Measurements from ENCODE around the gene THSD7A.

THSD7A gene

GRCh38 chr7:11584406-11585031 lies 247.5 kb downstream of the THSD7A start:
- no peak overlapping the region for H3K4me3 ChIP-seq (replicated peaks; ENCODE audit: low read depth, low read length)
- TF ChIP-seq CTCF (IDR thresholded peaks at IDR 0.05; ENCODE audit: insufficient read depth, low read length, poor library complexity, severe bottlenecking) = no peak
- DNase-seq (ENCODE audit: extremely low read depth, insufficient read length) = no peak
- no peaks in the 10 kb centered on the region for H3K27me3 ChIP-seq (replicated peaks; ENCODE audit: control insufficient read depth, insufficient read depth, low read length)
- no peaks in the 10 kb centered on the region for H3K36me3 ChIP-seq (ENCODE audit: control insufficient read depth, insufficient read depth, low read length)

GRCh38 chr7:11579141-11579540 lies 252.9 kb downstream of the THSD7A start:
- no peak for TF ChIP-seq CTCF (IDR thresholded peaks at IDR 0.05; ENCODE audit: insufficient read depth, low read length, poor library complexity, severe bottlenecking)
- Histone ChIP-seq H3K36me3 (ENCODE audit: control insufficient read depth, insufficient read depth, low read length) (no peaks in the 10 kb centered on the region), H3K4me3 (replicated peaks; ENCODE audit: low read depth, low read length) (no peak overlapping the region), H3K27me3 (replicated peaks; ENCODE audit: control insufficient read depth, insufficient read depth, low read length) (no peaks in the 10 kb centered on the region)
- no peak for DNase-seq (ENCODE audit: extremely low read depth, insufficient read length)

GRCh38 chr7:11576310-11576709 lies 255.7 kb downstream of the THSD7A start:
- no peak for TF ChIP-seq CTCF (IDR thresholded peaks at IDR 0.05; ENCODE audit: insufficient read depth, low read length, poor library complexity, severe bottlenecking)
- no peak overlapping the region for H3K4me3 ChIP-seq (replicated peaks; ENCODE audit: low read depth, low read length)
- no peak for DNase-seq (ENCODE audit: extremely low read depth, insufficient read length)
- no peaks in the 10 kb centered on the region for H3K36me3 ChIP-seq (ENCODE audit: control insufficient read depth, insufficient read depth, low read length)
- H3K27me3 ChIP-seq (replicated peaks; ENCODE audit: control insufficient read depth, insufficient read depth, low read length) = no peaks in the 10 kb centered on the region

GRCh38 chr7:11573128-11573750 lies 258.8 kb downstream of the THSD7A start:
- no peak for DNase-seq (ENCODE audit: extremely low read depth, insufficient read length)
- no peaks in the 10 kb centered on the region for H3K36me3 ChIP-seq (ENCODE audit: control insufficient read depth, insufficient read depth, low read length)
- no peak for TF ChIP-seq CTCF (IDR thresholded peaks at IDR 0.05; ENCODE audit: insufficient read depth, low read length, poor library complexity, severe bottlenecking)
- H3K27me3 ChIP-seq (replicated peaks; ENCODE audit: control insufficient read depth, insufficient read depth, low read length) = no peaks in the 10 kb centered on the region
- no peak overlapping the region for H3K4me3 ChIP-seq (replicated peaks; ENCODE audit: low read depth, low read length)

GRCh38 chr7:11570922-11571550 lies 261.0 kb downstream of the THSD7A start:
- no peak for DNase-seq (ENCODE audit: extremely low read depth, insufficient read length)
- Histone ChIP-seq H3K36me3 (ENCODE audit: control insufficient read depth, insufficient read depth, low read length) (no peaks in the 10 kb centered on the region), H3K27me3 (replicated peaks; ENCODE audit: control insufficient read depth, insufficient read depth, low read length) (no peaks in the 10 kb centered on the region), H3K4me3 (replicated peaks; ENCODE audit: low read depth, low read length) (no peak overlapping the region)
- no peak for TF ChIP-seq CTCF (IDR thresholded peaks at IDR 0.05; ENCODE audit: insufficient read depth, low read length, poor library complexity, severe bottlenecking)

Measured in GM06990 (cell line).